Liver (tissue), 9 donors: Measurements from ENCODE around the gene TARBP1. TPM values are rescaled to one million over a fixed set of nuclear protein-coding genes. Genes with fewer than 3 reads are reported as not detected.
A peak's percentile ranks its signal among the peaks of the same experiment; 100 is the strongest.

Source experiments
- DNase-seq: peaks from one replicate; pipeline ENCODE4 v3.0.0-alpha.2; 2017; ENCODE audit warnings: low spot score
- H3K27ac ChIP-seq, 2 donors: one replicate each; pipeline ENCODE4 v1.7.0; 2013; ENCODE audit warnings: inconsistent platforms in 2 of 2, low read length in 2 of 2, control low read depth in 1 of 2, low read depth in 1 of 2, mild to moderate bottlenecking in 1 of 2
- H3K27me3 ChIP-seq, 4 donors: one replicate each; pipeline versions ENCODE4 v1.6.1 to v1.7.0; 2013; ENCODE audit warnings: low read length in 3 of 4, inconsistent platforms in 1 of 4, mild to moderate bottlenecking in 1 of 4, moderate library complexity in 1 of 4; ENCODE audit not compliant: control insufficient read depth in 4 of 4, insufficient read depth in 4 of 4
- H3K36me3 ChIP-seq, 4 donors: one replicate each; pipeline versions ENCODE4 v1.6.1 to v1.7.0; 2013; ENCODE audit warnings: low read length in 3 of 4, mild to moderate bottlenecking in 3 of 4, low read depth in 1 of 4, moderate library complexity in 1 of 4; ENCODE audit not compliant: control insufficient read depth in 4 of 4, insufficient read depth in 3 of 4
- H3K4me1 ChIP-seq, 4 donors: one replicate each; pipeline versions ENCODE4 v1.6.1 to v1.7.0; 2013; ENCODE audit warnings: low read length in 3 of 4, mild to moderate bottlenecking in 3 of 4, moderate library complexity in 1 of 4; ENCODE audit not compliant: control insufficient read depth in 4 of 4, insufficient read depth in 4 of 4
- H3K4me3 ChIP-seq, 3 donors: one replicate each; pipeline versions ENCODE4 v1.6.1 to v1.7.0; 2013; ENCODE audit warnings: low read length in 3 of 3, control low read depth in 1 of 3, low read depth in 1 of 3, mild to moderate bottlenecking in 1 of 3
- H3K9ac ChIP-seq, 2 donors: one replicate each; pipeline ENCODE4 v1.7.0; 2013; ENCODE audit warnings: low read length in 2 of 2, mild to moderate bottlenecking in 2 of 2, moderate library complexity in 2 of 2, control low read depth in 1 of 2, low read depth in 1 of 2
- H3K9me3 ChIP-seq, 4 donors: one replicate each; pipeline versions ENCODE4 v1.6.1 to v1.7.0; 2013; ENCODE audit warnings: low read length in 3 of 4; ENCODE audit not compliant: control insufficient read depth in 4 of 4
- ATF3 ChIP-seq: IDR thresholded peaks from 2 replicates; pipeline ENCODE4 v1.6.1; 2016; ENCODE audit warnings: antibody characterized with exemption
- CTCF ChIP-seq: fragments of 150-350 bp; IDR thresholded peaks from 2 replicates; pipeline ENCODE4 v1.5.1; 2017; ENCODE audit warnings: improper control_type of control experiment, low read depth, low read length; ENCODE audit not compliant: missing input control
- EGR1 ChIP-seq, 2 donors: IDR thresholded peaks; 2 replicates each; pipeline ENCODE4 v1.6.1; 2016 to 2018; ENCODE audit warnings: antibody characterized with exemption in 2 of 2, low read depth in 2 of 2
- FOXA1 ChIP-seq: IDR thresholded peaks from 2 replicates; pipeline ENCODE4 v1.6.1; 2016; ENCODE audit warnings: antibody characterized with exemption
- FOXA2 ChIP-seq: IDR thresholded peaks from 2 replicates; pipeline ENCODE4 v1.6.1; 2016; ENCODE audit warnings: antibody characterized with exemption
- GABPA ChIP-seq, 2 donors: IDR thresholded peaks in 1 of 2; conservative IDR thresholded peaks in 1 of 2; 2 replicates each; pipeline ENCODE4 v1.6.1; 2016; ENCODE audit warnings: antibody characterized with exemption in 2 of 2, mild to moderate bottlenecking in 1 of 2, moderate library complexity in 1 of 2
- HNF4A ChIP-seq, 2 donors: conservative IDR thresholded peaks; 2 replicates each; pipeline ENCODE4 v1.6.1; 2016; ENCODE audit warnings: antibody characterized with exemption in 2 of 2, mild to moderate bottlenecking in 2 of 2
- HNF4G ChIP-seq: IDR thresholded peaks from 2 replicates; pipeline ENCODE4 v1.6.1; 2016; ENCODE audit warnings: antibody characterized with exemption
- JUND ChIP-seq, 2 donors: IDR thresholded peaks; 2 replicates each; pipeline ENCODE4 v1.6.1; 2016; ENCODE audit warnings: antibody characterized with exemption in 2 of 2
- MAX ChIP-seq: IDR thresholded peaks from 2 replicates; pipeline ENCODE4 v1.6.1; 2016; ENCODE audit warnings: antibody characterized with exemption
- NR2F2 ChIP-seq: IDR thresholded peaks from 2 replicates; pipeline ENCODE4 v1.6.1; 2016; ENCODE audit warnings: antibody characterized with exemption
- RAD21 ChIP-seq, 2 donors: IDR thresholded peaks; 2 replicates each; pipeline ENCODE4 v1.6.1; 2016; ENCODE audit warnings: antibody characterized with exemption in 2 of 2, mild to moderate bottlenecking in 2 of 2
- REST ChIP-seq: IDR thresholded peaks from 2 replicates; pipeline ENCODE4 v1.6.1; 2016; ENCODE audit warnings: antibody characterized with exemption, mild to moderate bottlenecking
- RXRA ChIP-seq, 2 donors: IDR thresholded peaks; 2 replicates each; pipeline ENCODE4 v1.6.1; 2017 to 2018; ENCODE audit warnings: antibody characterized with exemption in 2 of 2, mild to moderate bottlenecking in 1 of 2
- TAF1 ChIP-seq: conservative IDR thresholded peaks from 2 replicates; pipeline ENCODE4 v1.6.1; 2016; ENCODE audit warnings: antibody characterized with exemption, mild to moderate bottlenecking
- ZBTB33 ChIP-seq: IDR thresholded peaks from 2 replicates; pipeline ENCODE4 v1.6.1; 2016; ENCODE audit warnings: antibody characterized with exemption
- WGBS: extraction: QIAGEN DNeasy Blood & Tissue Kit; methylation state at CpG from one replicate; pipeline ENCODE4 v1.1.7; 2013; 5-methylcytosine and 5-hydroxymethylcytosine counted together
- polyA plus RNA-seq, 2 donors: library from polyadenylated mRNA; stranded (reverse) in 1 of 2; unstranded in 1 of 2; fragments of 200-250 nt in 1 of 2; fragments of >200 nt in 1 of 2; fragmentation: Nextera tagmentation in 1 of 2; extraction: Ambion mirVana in 1 of 2; gene quantifications; one replicate each; pipeline versions ENCODE4 v1.2.1 to v1.2.3, GENCODE V29; 2013 to 2015
- total RNA-seq, 2 donors: library from RNA; depleted of rRNA; stranded (reverse); fragments of >200 nt; gene quantifications; one replicate each; pipeline ENCODE4 v1.2.3, GENCODE V29; 2014
- donor health status: healthy.
- donor health status: healthy.
- donor health status: healthy.
- donor health status: healthy.
- donor health status: healthy.

Gene TARBP1
- total and polyA plus RNA-seq, 4 donors, result 4.1 to 17.6 (median 9.1) TPM

GRCh38 chr1:234515411-234515810, 36.4 kb upstream of the TARBP1 start:
- no peak for TF ChIP-seq JUND (IDR thresholded peaks at IDR 0.05)
- TF ChIP-seq HNF4G, result no peak
- TF ChIP-seq CTCF, result no peak
- no peak for TF ChIP-seq NR2F2
- no peak for TF ChIP-seq ATF3
- no peak for TF ChIP-seq FOXA1
- no peak for TF ChIP-seq REST
- TF ChIP-seq HNF4A (conservative IDR thresholded peaks at IDR 0.05), result no peak
- TF ChIP-seq FOXA2, result no peak
- TF ChIP-seq RAD21 (IDR thresholded peaks at IDR 0.05), result no peak
- TF ChIP-seq GABPA (IDR thresholded peaks at IDR 0.05 in 1 of 2, conservative IDR thresholded peaks at IDR 0.05 in 1 of 2), result no peak
- no peak for TF ChIP-seq RXRA (IDR thresholded peaks at IDR 0.05)
- no peak for TF ChIP-seq TAF1
- H3K9me3 ChIP-seq, result no peaks in the 10 kb centered on the region
- peak overlapping the region in 1 of 2 donors; percentile 25 for H3K27ac ChIP-seq
- 87% methylated on average over 2 of the region's 2 CpGs for WGBS
- peaks cover 0 to 15% (median 9%) of the 10 kb centered on the region in 4 donors for H3K4me1 ChIP-seq
- DNase-seq, result no peak
- no peaks in the 10 kb centered on the region for H3K36me3 ChIP-seq
- no peaks in the 10 kb centered on the region for H3K27me3 ChIP-seq
- no peak overlapping the region for H3K4me3 ChIP-seq
- no peak overlapping the region for H3K9ac ChIP-seq

GRCh38 chr1:234512451-234512861, 33.5 kb upstream of the TARBP1 start:
- H3K27ac ChIP-seq, result no peak overlapping the region
- TF ChIP-seq MAX (no peak), JUND (IDR thresholded peaks at IDR 0.05) (no peak), EGR1 (IDR thresholded peaks at IDR 0.05; ENCODE audit: low read depth in 2 of 2) (no peak), NR2F2 (no peak), GABPA (IDR thresholded peaks at IDR 0.05 in 1 of 2, conservative IDR thresholded peaks at IDR 0.05 in 1 of 2) (no peak), FOXA2 (no peak), ZBTB33 (no peak), RAD21 (IDR thresholded peaks at IDR 0.05) (no peak), REST (no peak), HNF4G (no peak), RXRA (IDR thresholded peaks at IDR 0.05) (no peak), TAF1 (no peak)
- H3K27me3 ChIP-seq, result no peaks in the 10 kb centered on the region
- no peak overlapping the region for H3K9ac ChIP-seq
- WGBS, result 73% methylated on average over 5 of the region's 5 CpGs
- no peaks in the 10 kb centered on the region for H3K9me3 ChIP-seq
- peaks cover 2 to 24% (median 13%) of the 10 kb centered on the region in 4 donors for H3K4me1 ChIP-seq
- no peak for DNase-seq
- no peaks in the 10 kb centered on the region for H3K36me3 ChIP-seq
- no peak overlapping the region for H3K4me3 ChIP-seq
